Prostate gland (tissue), 2 donors: Measurements from ENCODE around the gene SLCO3A1. TPM values are rescaled to one million over a fixed set of nuclear protein-coding genes. Genes with fewer than 3 reads are reported as not detected.

Experiments
- DNase-seq: peaks from one replicate; pipeline ENCODE4 v3.0.0-alpha.2; 2019; ENCODE audit warnings: low spot score
- H3K27ac ChIP-seq, 2 donors: fragments of 200-600 bp; sonication (generic); 2 replicates each; pipeline ENCODE4 v1.5.1; 2017 to 2019
- H3K27me3 ChIP-seq: fragments of 200-600 bp; sonication (generic); replicated peaks from 2 replicates; pipeline ENCODE4 v1.5.1; 2019; ENCODE audit not compliant: insufficient read depth
- H3K36me3 ChIP-seq, 2 donors: fragments of 200-600 bp; sonication (generic); 1 replicate in 1 of 2; 2 replicates in 1 of 2; pipeline versions ENCODE4 v1.5.1 to v1.8.1; 2017 to 2019
- H3K4me1 ChIP-seq: fragments of 200-600 bp; sonication (generic); replicated peaks from 2 replicates; pipeline ENCODE4 v1.5.1; 2019
- H3K4me3 ChIP-seq, 2 donors: fragments of 200-600 bp; sonication (generic); 2 replicates each; pipeline ENCODE4 v1.5.1; 2017 to 2019
- H3K9me3 ChIP-seq: fragments of 200-600 bp; sonication (generic); 2 replicates; pipeline ENCODE4 v1.5.1; 2017
- CTCF ChIP-seq, 4 experiments: fragments of 200-600 bp in 2 of 4; fragments of 450-650 bp in 2 of 4; sonication (generic) in 2 of 4; IDR thresholded peaks; 1 replicate in 3 of 4; 2 replicates in 1 of 4; pipeline ENCODE4 v1.5.1; 2016 to 2019; ENCODE audit warnings: antibody characterized with exemption in 4 of 4, mild to moderate bottlenecking in 2 of 4, moderate library complexity in 2 of 4
- POLR2A ChIP-seq: fragments of 450-650 bp; IDR thresholded peaks from one replicate; pipeline ENCODE4 v1.6.1; 2016; ENCODE audit warnings: antibody characterized with exemption, mild to moderate bottlenecking
- POLR2AphosphoS5 ChIP-seq: sonication (generic); formaldehyde crosslinking; IDR thresholded peaks from one replicate; pipeline ENCODE4 v1.6.1; 2017; ENCODE audit warnings: antibody characterized with exemption
- WGBS: methylation state at CpG from one replicate; pipeline ENCODE4 v1.1.5; 2018; 5-methylcytosine and 5-hydroxymethylcytosine counted together
- intact Hi-C: fragments of 100-400 bp; cut with DNase I; formaldehyde crosslinking; loops from one replicate; pipeline ENCODE4 v1.14.2; 2022
- total RNA-seq, 2 donors: library from RNA; depleted of rRNA; stranded (reverse); fragments of >200 nt; gene quantifications; one replicate each; pipeline ENCODE4 v1.1.0, GENCODE V29; 2016

Gene SLCO3A1
- total RNA-seq, 2 donors from 2014 or later, result 7.4 to 35.3 TPM

GRCh38 chr15:91922646-91923547, 69.4 kb downstream of the SLCO3A1 start:
- Histone ChIP-seq H3K4me3 (no peak overlapping the region), H3K27ac (no peak overlapping the region), H3K4me1 (peaks cover 2% of the 10 kb centered on the region), H3K27me3 (no peaks in the 10 kb centered on the region), H3K36me3 (no peaks in the 10 kb centered on the region), H3K9me3 (no peaks in the 10 kb centered on the region)
- TF ChIP-seq CTCF (IDR thresholded peaks at IDR 0.05), result no peak
- no peak for TF ChIP-seq POLR2AphosphoS5
- TF ChIP-seq POLR2A, result no peak
- intact Hi-C loops, result no loop called here
- WGBS, result 54% methylated on average over 10 of the region's 10 CpGs
- DNase-seq, result no peak

- H3K9me3 ChIP-seq, result no peaks in the 10 kb centered on the region
- peaks cover 2% of the 10 kb centered on the region for H3K4me1 ChIP-seq
- no peaks in the 10 kb centered on the region for H3K27me3 ChIP-seq
- DNase-seq, result no peak
- intact Hi-C loops, result no loop called here
- no peaks in the 10 kb centered on the region for H3K36me3 ChIP-seq
- 90% methylated on average over 7 of the region's 7 CpGs for WGBS
- TF ChIP-seq POLR2A (no peak), POLR2AphosphoS5 (no peak), CTCF (IDR thresholded peaks at IDR 0.05) (no peak)
- no peak overlapping the region for H3K4me3 ChIP-seq
- no peak overlapping the region for H3K27ac ChIP-seq
Observed at GRCh38 chr15:91924183-91924582, 70.7 kb downstream of the SLCO3A1 start.

- Histone ChIP-seq H3K27me3 (no peaks in the 10 kb centered on the region), H3K27ac (no peak overlapping the region), H3K4me3 (no peak overlapping the region), H3K4me1 (peaks cover 2% of the 10 kb centered on the region), H3K36me3 (no peaks in the 10 kb centered on the region), H3K9me3 (no peaks in the 10 kb centered on the region)
- 48% methylated on average over 4 of the region's 4 CpGs for WGBS
- DNase-seq, result no peak
- TF ChIP-seq CTCF (IDR thresholded peaks at IDR 0.05), result no peak
- intact Hi-C loops, result no loop called here
Observed at GRCh38 chr15:91924837-91925495, 71.5 kb downstream of the SLCO3A1 start.

- H3K4me3 ChIP-seq, result no peak overlapping the region
- intact Hi-C loops, result no loop called here
- no peaks in the 10 kb centered on the region for H3K27me3 ChIP-seq
- no peaks in the 10 kb centered on the region for H3K36me3 ChIP-seq
- TF ChIP-seq POLR2AphosphoS5, result no peak
- TF ChIP-seq CTCF (IDR thresholded peaks at IDR 0.05), result no peak
- no peak for TF ChIP-seq POLR2A
- 71% methylated on average over 3 of the region's 3 CpGs for WGBS
- peaks cover 2% of the 10 kb centered on the region for H3K4me1 ChIP-seq
- no peak overlapping the region for H3K27ac ChIP-seq
- H3K9me3 ChIP-seq, result no peaks in the 10 kb centered on the region
- DNase-seq, result no peak
Observed at GRCh38 chr15:91925794-91926193, 72.3 kb downstream of the SLCO3A1 start.

- intact Hi-C loops, result no loop called here
- TF ChIP-seq CTCF (IDR thresholded peaks at IDR 0.05), result no peak
- TF ChIP-seq POLR2A, result no peak
- TF ChIP-seq POLR2AphosphoS5, result no peak
- WGBS, result 27% methylated on average over 4 of the region's 4 CpGs
- no peak overlapping the region for H3K27ac ChIP-seq
- H3K4me1 ChIP-seq, result peaks cover 2% of the 10 kb centered on the region
- H3K27me3 ChIP-seq, result no peaks in the 10 kb centered on the region
- H3K36me3 ChIP-seq, result no peaks in the 10 kb centered on the region
- no peak overlapping the region for H3K4me3 ChIP-seq
- no peaks in the 10 kb centered on the region for H3K9me3 ChIP-seq
- no peak for DNase-seq
Observed at GRCh38 chr15:91926908-91927270, 73.4 kb downstream of the SLCO3A1 start.
